ENCODE measurements around the gene PEMT. TPM values are rescaled to one million over a fixed set of nuclear protein-coding genes. Genes with fewer than 3 reads are reported as not detected.

Gene PEMT
- total and polyA plus RNA-seq, 2 of the 8 experiments (the other 6 are each of a cell fraction or from before 2014, with no cell fraction given), result 42.0 to 118 TPM

DNA sequence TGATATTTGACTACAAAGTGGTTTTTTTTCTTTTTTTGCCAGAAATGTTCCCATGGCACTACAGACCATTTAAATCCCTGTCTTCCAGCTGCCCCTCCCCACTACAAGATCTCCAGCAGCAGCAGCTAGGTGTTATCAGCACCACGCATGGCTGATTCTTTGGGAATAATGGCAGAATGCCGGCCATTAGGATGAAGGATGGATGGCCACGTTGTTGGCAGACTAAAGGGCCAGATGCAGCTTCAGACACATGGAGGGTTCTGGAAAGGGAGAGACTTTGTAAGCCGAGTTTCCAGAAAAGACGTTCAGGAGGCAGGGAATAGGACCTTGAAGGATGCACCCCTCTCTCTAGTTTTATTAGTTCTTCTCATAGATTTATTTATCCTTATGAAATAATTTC lies 125.0 kb downstream of the PEMT start:
- no peak for DNase-seq (ENCODE audit: low read depth in 1 of 2, low spot score in 2 of 2)
- no peak overlapping the region for H2BK120ac ChIP-seq (replicated peaks; ENCODE audit: low read depth, low read length)
- CTCF ChIA-PET (ENCODE audit: partially characterized antibody), result interaction anchor here (1.1 to 2.2 kb wide), 3 partner anchors 25 to 112 kb away, joined by 3 to 8 read pairs (median 6); no protein-coding TSS in a partner anchor
- no peak for TF ChIP-seq ZNF274 (IDR thresholded peaks at IDR 0.05; ENCODE audit: borderline replicate concordance, extremely low read depth, low read length)
- TF ChIP-seq, protein P1, sequence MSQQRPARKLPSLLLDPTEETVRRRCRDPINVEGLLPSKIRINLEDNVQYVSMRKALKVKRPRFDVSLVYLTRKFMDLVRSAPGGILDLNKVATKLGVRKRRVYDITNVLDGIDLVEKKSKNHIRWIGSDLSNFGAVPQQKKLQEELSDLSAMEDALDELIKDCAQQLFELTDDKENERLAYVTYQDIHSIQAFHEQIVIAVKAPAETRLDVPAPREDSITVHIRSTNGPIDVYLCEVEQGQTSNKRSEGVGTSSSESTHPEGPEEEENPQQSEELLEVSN (IDR thresholded peaks at IDR 0.05), result no peak

More for the DNA sequence above, 125.0 kb downstream of the PEMT start:
- Histone ChIP-seq H4K5ac (ENCODE audit: insufficient read length, low read depth, low read length) (no peak overlapping the region), H3K4ac (replicated peaks; ENCODE audit: insufficient read length, low read depth, low read length) (no peak overlapping the region), H3K4me3 (ENCODE audit: extremely low read depth in 1 of 4, insufficient read depth in 2 of 4, low read depth in 3 of 4, low read length in 4 of 4) (no peak overlapping the region), H2BK12ac (ENCODE audit: low read depth, low read length) (no peak overlapping the region), H3K23ac (ENCODE audit: insufficient read length) (no peak overlapping the region), H3K14ac (ENCODE audit: insufficient read length) (no peak overlapping the region), H3K27ac (ENCODE audit: low read depth, low read length) (no peak overlapping the region), H2BK5ac (ENCODE audit: low read depth, low read length) (no peak overlapping the region), H4K91ac (replicated peaks; ENCODE audit: insufficient read length, low read length) (no peak overlapping the region), H3K9ac (replicated peaks in 1 of 4; ENCODE audit: extremely low read depth in 1 of 4, low read depth in 3 of 4, low read length in 3 of 4) (no peak overlapping the region), H3K4me2 (ENCODE audit: insufficient read depth in 1 of 2, low read depth in 2 of 2, low read length in 2 of 2) (no peak overlapping the region), H3K18ac (ENCODE audit: extremely low read depth, low read length) (no peak overlapping the region), H3K4me1 (replicated peaks in 1 of 4; ENCODE audit: control insufficient read depth in 3 of 4, insufficient read depth in 4 of 4, low read length in 3 of 4) (no peaks in the 10 kb centered on the region), H3K79me1 (ENCODE audit: low read depth, low read length) (no peaks in the 10 kb centered on the region), H3K79me2 (ENCODE audit: control insufficient read depth in 1 of 2, insufficient read depth in 2 of 2, low read length in 2 of 2) (no peaks in the 10 kb centered on the region), H4K8ac (ENCODE audit: extremely low read depth, insufficient read depth, low read length) (no peak overlapping the region), H2BK15ac (ENCODE audit: low read length) (no peak overlapping the region), H2AK5ac (ENCODE audit: low read depth, low read length) (no peak overlapping the region), H3K36me3 (ENCODE audit: control insufficient read depth in 2 of 4, insufficient read depth in 4 of 4, low read length in 3 of 4) (no peaks in the 10 kb centered on the region), H3K23me2 (ENCODE audit: low read depth, low read length) (no peaks in the 10 kb centered on the region), H2BK20ac (ENCODE audit: low read length) (no peak overlapping the region), H2AFZ (ENCODE audit: low read length) (no peak overlapping the region), H3K9me3 (ENCODE audit: insufficient read depth in 2 of 2, low read depth in 1 of 2, low read length in 1 of 2) (no peaks in the 10 kb centered on the region), H4K20me1 (replicated peaks in 1 of 2; ENCODE audit: control insufficient read depth in 1 of 2, insufficient read depth in 2 of 2, low read length in 2 of 2) (no peaks in the 10 kb centered on the region), H3K27me3 (replicated peaks in 1 of 4; ENCODE audit: control insufficient read depth in 3 of 4, extremely low read depth in 1 of 4, insufficient read depth in 3 of 4, low read length in 3 of 4) (no peaks in the 10 kb centered on the region; a peak in 2 of 7 replicates), H3K56ac (replicated peaks; ENCODE audit: insufficient read length, low read depth, low read length) (no peak overlapping the region)
- FAIRE-seq, result no peak
- POLR2A ChIA-PET (ENCODE audit: partially characterized antibody), result interaction anchor here (0.6 to 1.2 kb wide), 2 partner anchors 9 to 132 kb away, joined by 3 read pairs; no protein-coding TSS in a partner anchor
- WGBS, 2 experiments (ENCODE audit: extremely low coverage in 1 of 2, insufficient coverage in 1 of 2, insufficient read length in 1 of 2, insufficient replicate concordance in 2 of 2, low coverage in 1 of 2, low lambda C conversion rate in 2 of 2, missing lambda C conversion rate in 1 of 2), result 73% methylated on average over 5 of the region's 5 CpGs; no CpG with 5 or more reads in 1 of the 2 experiments

All from H1 (cell line).